A673 (cell line): ENCODE results near the gene HEXD.

Experiments used
- CTCF ChIP-seq: fragments of 300-800, 200-600 bp; sonication (generic); conservative IDR thresholded peaks from 2 replicates; pipeline ENCODE4 v1.5.1; 2017; ENCODE audit warnings: low read depth, mild to moderate bottlenecking, antibody characterized with exemption, low read length, moderate library complexity, mixed read lengths
- EZH2 ChIP-seq: fragments of 200-600 bp; sonication (generic); IDR thresholded peaks from 2 replicates; pipeline ENCODE4 v1.6.1; 2017; ENCODE audit warnings: borderline replicate concordance, low read depth, mild to moderate bottlenecking, mixed read lengths, antibody characterized with exemption, low read length; ENCODE audit not compliant: poor library complexity, severe bottlenecking

DNA sequence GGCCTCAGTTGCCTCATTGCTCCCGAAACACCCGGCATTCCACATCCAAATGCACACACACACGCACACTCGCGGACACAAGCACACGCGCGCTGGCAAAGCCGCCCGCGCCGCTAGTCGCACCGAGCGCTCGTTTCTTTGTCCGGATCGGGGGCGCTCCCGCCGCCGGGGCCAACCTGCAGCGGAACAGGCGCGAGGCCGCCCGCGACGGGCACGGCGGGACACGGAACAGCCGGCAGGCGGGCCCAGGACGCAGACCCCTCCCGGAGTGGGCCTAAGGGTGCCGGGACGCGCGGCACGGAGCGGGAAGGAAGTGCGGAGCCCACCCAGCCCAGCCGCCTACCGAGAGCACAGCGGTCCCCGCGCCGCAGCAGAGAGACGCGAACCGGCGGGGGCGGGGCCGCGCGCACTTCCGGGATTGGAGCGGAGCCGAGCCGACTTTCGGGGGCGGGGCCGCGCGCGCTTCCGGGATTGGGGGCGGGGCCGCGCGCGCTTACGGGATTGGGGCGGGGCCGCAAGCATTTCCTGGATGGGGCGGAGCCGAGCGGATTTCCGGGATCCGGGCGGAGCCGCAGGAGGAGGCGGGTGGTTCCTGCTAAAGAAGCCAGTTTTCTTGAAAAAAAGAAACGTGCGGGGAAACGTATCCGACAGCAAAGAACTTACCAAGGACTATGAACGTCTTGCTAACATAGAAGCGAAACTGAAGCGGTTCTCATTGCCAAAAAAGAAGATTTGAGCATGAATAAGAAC is 32.4 kb downstream of the HEXD start, which contains the start of gene CYBC1:
- TF ChIP-seq CTCF, result no peak
- no peak for TF ChIP-seq EZH2
